ENCODE measurements around the gene RARA.

RARA gene

DNA sequence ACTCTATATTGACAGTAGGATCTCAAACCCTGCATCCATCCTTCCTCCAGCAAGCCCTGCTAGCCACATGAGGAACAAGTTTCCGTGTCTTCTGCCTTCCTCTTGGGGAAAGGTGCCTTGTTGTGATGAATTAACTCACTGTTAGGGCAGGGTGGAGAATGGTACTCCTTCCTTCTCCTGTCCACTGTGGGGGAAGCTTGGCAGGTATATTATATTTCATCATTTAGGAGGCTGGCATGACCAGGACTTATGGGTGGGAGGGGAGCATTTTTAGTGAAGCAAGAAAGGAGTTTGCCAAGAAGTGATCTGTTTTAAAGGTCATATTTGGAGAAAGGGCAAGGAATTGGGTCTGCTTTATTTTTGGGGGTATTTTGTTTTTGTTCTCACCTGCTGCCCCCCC is 30.6 kb upstream of the RARA start:
- TF ChIP-seq, protein P1, sequence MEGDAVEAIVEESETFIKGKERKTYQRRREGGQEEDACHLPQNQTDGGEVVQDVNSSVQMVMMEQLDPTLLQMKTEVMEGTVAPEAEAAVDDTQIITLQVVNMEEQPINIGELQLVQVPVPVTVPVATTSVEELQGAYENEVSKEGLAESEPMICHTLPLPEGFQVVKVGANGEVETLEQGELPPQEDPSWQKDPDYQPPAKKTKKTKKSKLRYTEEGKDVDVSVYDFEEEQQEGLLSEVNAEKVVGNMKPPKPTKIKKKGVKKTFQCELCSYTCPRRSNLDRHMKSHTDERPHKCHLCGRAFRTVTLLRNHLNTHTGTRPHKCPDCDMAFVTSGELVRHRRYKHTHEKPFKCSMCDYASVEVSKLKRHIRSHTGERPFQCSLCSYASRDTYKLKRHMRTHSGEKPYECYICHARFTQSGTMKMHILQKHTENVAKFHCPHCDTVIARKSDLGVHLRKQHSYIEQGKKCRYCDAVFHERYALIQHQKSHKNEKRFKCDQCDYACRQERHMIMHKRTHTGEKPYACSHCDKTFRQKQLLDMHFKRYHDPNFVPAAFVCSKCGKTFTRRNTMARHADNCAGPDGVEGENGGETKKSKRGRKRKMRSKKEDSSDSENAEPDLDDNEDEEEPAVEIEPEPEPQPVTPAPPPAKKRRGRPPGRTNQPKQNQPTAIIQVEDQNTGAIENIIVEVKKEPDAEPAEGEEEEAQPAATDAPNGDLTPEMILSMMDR (conservative IDR thresholded peaks at IDR 0.05) = no peak
- TF ChIP-seq ZFX (IDR thresholded peaks at IDR 0.05) = no peak
- H3K27ac ChIP-seq = no peak overlapping the region

DNA sequence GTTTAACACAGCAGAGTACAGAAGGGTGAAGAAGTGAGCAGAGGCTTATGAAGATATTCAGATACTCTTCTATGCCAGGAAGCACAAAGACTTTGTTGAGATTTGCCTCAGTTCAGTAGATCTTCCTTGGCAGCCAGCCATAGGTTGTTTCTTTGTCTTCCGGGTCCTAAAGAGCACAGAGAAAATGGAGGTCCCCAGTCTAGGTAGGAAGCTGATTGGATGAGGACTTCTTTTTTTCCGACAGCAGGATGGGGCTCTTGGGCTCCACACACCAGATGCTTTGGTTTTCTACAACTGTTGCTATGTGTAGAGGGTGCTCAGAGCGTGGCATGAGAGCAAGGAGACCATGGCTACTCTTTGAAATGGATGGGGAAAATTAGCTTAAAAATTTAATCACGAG is 29.6 kb upstream of the RARA start:
- TF ChIP-seq, protein P1 (conservative IDR thresholded peaks at IDR 0.05) = no peak
- no peak for TF ChIP-seq ZFX (IDR thresholded peaks at IDR 0.05)
- H3K27ac ChIP-seq = no peak overlapping the region

DNA sequence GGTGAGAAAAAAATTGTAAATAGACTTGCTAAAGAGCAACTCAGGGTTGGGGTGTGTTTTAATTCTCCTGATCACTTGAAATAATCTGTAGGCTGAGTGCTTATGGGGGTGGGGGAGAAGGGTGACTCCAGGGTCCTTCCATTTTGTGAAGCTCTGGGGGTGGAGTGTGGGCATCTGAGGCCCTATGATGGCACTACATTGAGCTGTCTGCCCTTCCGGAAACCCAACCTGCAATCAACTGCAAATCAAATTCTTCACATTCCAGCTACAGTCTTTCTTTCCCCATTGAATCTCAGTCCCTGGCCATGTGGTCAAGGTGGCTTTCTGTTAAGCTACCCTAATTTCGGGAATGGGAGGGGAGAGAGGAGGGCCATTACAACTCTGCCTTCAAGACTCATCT is 27.3 kb upstream of the RARA start:
- H3K27ac ChIP-seq = no peak overlapping the region

DNA sequence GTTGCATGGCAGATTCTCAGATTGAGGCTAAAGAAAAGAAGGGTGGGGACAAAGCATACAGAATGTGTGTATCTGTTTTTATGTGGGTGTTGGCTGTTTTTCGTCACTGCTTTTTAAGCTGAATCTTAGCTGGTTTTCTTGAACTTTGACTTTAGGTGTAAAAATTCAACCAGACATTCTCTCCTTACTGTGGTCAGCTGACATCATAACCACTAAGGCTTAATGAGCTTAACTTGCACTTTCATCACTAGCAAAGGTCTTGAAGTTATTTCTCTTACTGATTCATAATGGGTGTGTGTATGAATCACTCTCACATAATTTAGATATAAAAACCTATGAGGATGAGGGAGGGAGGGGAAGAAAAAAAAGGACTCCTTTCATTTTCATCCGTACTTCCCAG is 25.3 kb upstream of the RARA start:
- TF ChIP-seq ZFX (IDR thresholded peaks at IDR 0.05) = no peak
- TF ChIP-seq, protein P1 (conservative IDR thresholded peaks at IDR 0.05) = no peak

More for the DNA sequence above, 27.3 kb upstream of the RARA start:
- TF ChIP-seq, protein P1 (conservative IDR thresholded peaks at IDR 0.05) = no peak
- TF ChIP-seq ZFX (IDR thresholded peaks at IDR 0.05) = no peak

DNA sequence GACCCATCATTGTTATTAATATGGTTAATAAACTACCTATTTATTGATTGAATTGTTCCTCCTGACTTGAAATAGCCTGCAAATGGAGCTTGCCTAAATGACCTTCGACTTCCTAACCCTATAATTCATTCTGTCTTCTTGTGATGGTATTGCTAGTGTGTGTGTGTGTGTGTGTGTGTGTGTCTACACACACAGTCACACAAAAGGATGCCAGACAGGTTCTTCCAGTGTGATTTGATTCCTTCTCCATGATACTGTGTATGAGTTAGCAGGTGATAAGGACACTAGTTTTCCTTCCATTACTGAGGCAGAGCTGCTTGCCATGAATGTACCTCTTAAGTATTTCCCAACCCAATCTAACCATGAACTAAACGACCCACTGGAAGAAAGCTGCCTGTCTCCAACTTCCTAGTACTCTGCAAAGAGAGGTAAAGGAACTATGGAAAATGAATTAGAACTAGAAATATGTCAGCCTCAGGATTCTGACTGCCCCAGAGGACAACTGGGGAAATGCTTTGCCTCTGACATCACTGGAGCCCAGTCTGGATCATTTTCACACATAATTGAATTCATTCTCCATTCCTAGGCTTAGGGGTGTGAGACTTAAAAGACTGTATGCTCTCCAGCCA is 24.8 kb upstream of the RARA start:
- TF ChIP-seq ZFX (IDR thresholded peaks at IDR 0.05) = no peak
- TF ChIP-seq, protein P1 (conservative IDR thresholded peaks at IDR 0.05) = no peak; the same call in 1 of the 2 replicates
- no peak overlapping the region; the same call in 1 of the 2 replicates for H3K27ac ChIP-seq

More for the DNA sequence above, 25.3 kb upstream of the RARA start:
- no peak overlapping the region for H3K27ac ChIP-seq

DNA sequence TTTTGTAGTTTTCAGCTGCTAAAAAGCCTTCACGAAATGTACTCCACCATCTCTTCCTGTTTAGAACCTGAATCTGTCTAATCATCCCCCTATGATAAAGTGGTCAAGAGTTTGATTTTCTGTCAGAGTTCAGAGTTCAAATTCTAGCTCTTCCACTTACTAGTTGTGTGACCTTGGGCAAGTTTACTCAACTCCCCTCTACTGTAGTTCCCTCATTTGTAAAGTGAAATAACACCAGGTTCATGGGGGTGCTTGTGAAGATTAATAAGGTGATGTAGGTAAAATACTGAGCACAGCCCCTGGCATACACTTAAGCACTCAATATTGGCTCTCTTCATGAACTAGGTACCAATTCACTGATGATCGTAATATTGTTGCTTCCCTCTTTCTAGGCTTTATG is 22.5 kb upstream of the RARA start:
- TF ChIP-seq, protein P1 (conservative IDR thresholded peaks at IDR 0.05) = no peak
- no peak for TF ChIP-seq ZFX (IDR thresholded peaks at IDR 0.05)
- no peak overlapping the region for H3K27ac ChIP-seq

DNA sequence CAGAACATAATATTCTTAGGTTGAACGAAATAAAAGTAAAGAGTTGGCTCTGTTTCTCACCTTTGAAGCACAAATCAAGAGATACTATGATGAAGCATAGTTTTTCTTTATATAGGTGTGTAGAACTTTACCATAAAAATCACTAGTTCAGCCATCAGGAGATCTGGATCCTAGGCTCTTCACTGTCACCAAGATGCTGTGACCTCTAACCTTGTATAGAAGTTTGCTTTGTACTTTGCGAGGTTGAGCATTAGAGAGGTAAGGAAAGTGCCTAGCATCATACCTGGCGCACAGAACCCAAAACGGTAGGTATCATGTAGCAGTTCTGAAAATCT is 21.9 kb upstream of the RARA start:
- no peak for TF ChIP-seq ZFX (IDR thresholded peaks at IDR 0.05)
- no peak overlapping the region for H3K27ac ChIP-seq
